Psoas muscle (tissue), 8 donors: ENCODE results near the gene OTOP1. TPM values are rescaled to one million over a fixed set of nuclear protein-coding genes. Genes with fewer than 3 reads are reported as not detected.

ENCODE experiments used
- ATAC-seq, 4 donors: fragments of 200-7000 bp; cut with Tn5 transposase; one replicate each; pipeline ENCODE4 v1.9.1; 2020; ENCODE audit warnings: moderate library complexity in 3 of 4, mild to moderate bottlenecking in 2 of 4
- DNase-seq, 2 donors: peaks; one replicate each; pipeline ENCODE4 v3.0.0-alpha.2; 2020
- H3K27ac ChIP-seq: fragments of 200-600 bp; one replicate; pipeline ENCODE4 v1.8.0; 2022
- H3K27me3 ChIP-seq, 3 donors: fragments of 200-600 bp in 1 of 3; one replicate each; pipeline versions ENCODE4 v1.6.1 to v1.8.0; 2013 to 2022; ENCODE audit warnings: low read length in 2 of 3, mild to moderate bottlenecking in 2 of 3, moderate library complexity in 1 of 3; ENCODE audit not compliant: insufficient read depth in 3 of 3
- H3K36me3 ChIP-seq, 2 donors: fragments of 200-600 bp in 1 of 2; one replicate each; pipeline versions ENCODE4 v1.6.1 to v1.8.0; 2013 to 2022; ENCODE audit warnings: low read depth in 1 of 2, mild to moderate bottlenecking in 1 of 2, moderate library complexity in 1 of 2; ENCODE audit not compliant: insufficient read depth in 1 of 2
- H3K4me1 ChIP-seq: fragments of 200-600 bp; one replicate; pipeline ENCODE4 v1.8.0; 2022
- H3K4me3 ChIP-seq: fragments of 200-600 bp; one replicate; pipeline ENCODE4 v1.8.0; 2022; ENCODE audit warnings: mild to moderate bottlenecking
- H3K9me3 ChIP-seq: fragments of 200-600 bp; one replicate; pipeline ENCODE4 v1.8.0; 2022
- WGBS, 3 donors: extraction: QIAGEN DNeasy Blood & Tissue Kit; methylation state at CpG; one replicate each; pipeline versions ENCODE4 v1.1.6 to v1.1.7; 2013; 5-methylcytosine and 5-hydroxymethylcytosine counted together
- intact Hi-C, 2 donors: fragments of 100-400 bp; cut with DNase I; formaldehyde crosslinking; loops; one replicate each; pipeline versions ENCODE4 v1.11.0 to v1.14.2; 2022
- polyA plus RNA-seq, 3 donors: library from polyadenylated mRNA; stranded (reverse); fragments of 200-250 nt; gene quantifications; one replicate each; pipeline ENCODE4 v1.2.3, GENCODE V29; 2013
- total RNA-seq, 4 donors: library from RNA; stranded (reverse); fragmentation: NEBNext Ultra II Directional in 2 of 4; extraction: Animal tissue kit (Norgen Biotek cat#: 25700) in 2 of 4; gene quantifications; one replicate each; pipeline versions ENCODE4 v1.2.1 to v1.2.4, GENCODE V29; 2021 to 2023
- TF ChIP-seq, protein P1 (sequence below): fragments of 200-600 bp; IDR thresholded peaks from one replicate; pipeline ENCODE4 v1.8.0; 2022; ENCODE audit warnings: antibody characterized with exemption
- donor health status: healthy with polysubstance abuse.
- donor health status: DM: no; HTN: no; CAD: no; lungs with moderate emphysema.
- donor health status: Bipolar disorder and iron deficiency.
- donor health status: healthy.
- donor health status: DM: yes; HTN: yes; CAD: no.
- donor health status: DM: no; HTN: no; CAD: no.
- donor health status: DM: no; HTN: no; CAD: no.
- donor health status: DM: yes; HTN: yes; CAD: no.

The OTOP1 gene
- total and polyA plus RNA-seq, 7 donors = not detected

DNA sequence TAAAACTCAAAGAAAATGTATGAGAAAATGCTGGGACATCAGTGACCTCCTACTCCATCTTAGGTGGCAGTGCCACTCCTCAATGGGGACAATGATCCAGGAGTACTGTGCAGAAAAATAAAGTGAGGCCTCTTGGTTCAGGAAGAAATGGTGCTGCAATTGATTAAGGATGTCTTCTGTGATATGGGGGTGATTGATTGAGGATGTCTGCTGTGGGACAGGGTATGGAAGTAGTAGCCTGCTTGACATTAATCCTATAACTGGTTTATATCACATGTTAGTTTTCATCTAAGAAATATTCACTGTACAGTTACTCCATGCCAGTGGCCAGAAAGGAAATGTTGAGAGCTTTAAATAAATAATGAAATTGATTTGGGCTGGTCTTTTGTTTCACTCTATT, 20.5 kb downstream of the OTOP1 start:
- no peak for ATAC-seq
- no peak overlapping the region for H3K27ac ChIP-seq
- peaks cover 0 to 6% (median 0%) of the 10 kb centered on the region in 3 donors for H3K27me3 ChIP-seq
- intact Hi-C loops = no loop called here
- DNase-seq = no peak
- TF ChIP-seq, protein P1, sequence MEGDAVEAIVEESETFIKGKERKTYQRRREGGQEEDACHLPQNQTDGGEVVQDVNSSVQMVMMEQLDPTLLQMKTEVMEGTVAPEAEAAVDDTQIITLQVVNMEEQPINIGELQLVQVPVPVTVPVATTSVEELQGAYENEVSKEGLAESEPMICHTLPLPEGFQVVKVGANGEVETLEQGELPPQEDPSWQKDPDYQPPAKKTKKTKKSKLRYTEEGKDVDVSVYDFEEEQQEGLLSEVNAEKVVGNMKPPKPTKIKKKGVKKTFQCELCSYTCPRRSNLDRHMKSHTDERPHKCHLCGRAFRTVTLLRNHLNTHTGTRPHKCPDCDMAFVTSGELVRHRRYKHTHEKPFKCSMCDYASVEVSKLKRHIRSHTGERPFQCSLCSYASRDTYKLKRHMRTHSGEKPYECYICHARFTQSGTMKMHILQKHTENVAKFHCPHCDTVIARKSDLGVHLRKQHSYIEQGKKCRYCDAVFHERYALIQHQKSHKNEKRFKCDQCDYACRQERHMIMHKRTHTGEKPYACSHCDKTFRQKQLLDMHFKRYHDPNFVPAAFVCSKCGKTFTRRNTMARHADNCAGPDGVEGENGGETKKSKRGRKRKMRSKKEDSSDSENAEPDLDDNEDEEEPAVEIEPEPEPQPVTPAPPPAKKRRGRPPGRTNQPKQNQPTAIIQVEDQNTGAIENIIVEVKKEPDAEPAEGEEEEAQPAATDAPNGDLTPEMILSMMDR = no peak
- H3K4me1 ChIP-seq = no peaks in the 10 kb centered on the region
- no peaks in the 10 kb centered on the region for H3K36me3 ChIP-seq
- no peaks in the 10 kb centered on the region for H3K9me3 ChIP-seq
- no peak overlapping the region for H3K4me3 ChIP-seq

DNA sequence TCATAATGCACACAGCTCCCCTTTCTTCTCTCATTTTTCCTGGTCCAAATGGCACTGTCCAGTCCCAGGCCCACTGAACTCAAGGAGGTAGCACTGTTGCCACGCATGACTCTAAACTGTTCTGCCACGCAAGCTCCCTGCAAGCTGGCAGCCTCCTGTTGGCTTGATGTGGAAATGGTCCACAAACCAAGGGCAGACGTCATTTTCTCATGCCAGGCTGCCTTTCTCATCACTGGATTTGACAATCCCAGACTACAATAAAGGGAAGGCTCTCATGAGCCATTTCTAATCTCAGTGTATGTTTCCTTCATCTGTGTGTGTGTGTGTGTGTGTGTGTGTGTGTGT, 22.4 kb downstream of the OTOP1 start:
- no peaks in the 10 kb centered on the region for H3K36me3 ChIP-seq
- peaks cover 0 to 6% (median 0%) of the 10 kb centered on the region in 3 donors for H3K27me3 ChIP-seq
- H3K9me3 ChIP-seq = no peaks in the 10 kb centered on the region
- ATAC-seq = no peak
- H3K4me3 ChIP-seq = no peak overlapping the region
- TF ChIP-seq, protein P1 = no peak
- 56 to 75% (median 62%) methylated on average over 3 of the region's 3 CpGs for WGBS, 3 donors
- no peak for DNase-seq
- intact Hi-C loops = no loop called here
- H3K27ac ChIP-seq = no peak overlapping the region
- no peaks in the 10 kb centered on the region for H3K4me1 ChIP-seq

DNA sequence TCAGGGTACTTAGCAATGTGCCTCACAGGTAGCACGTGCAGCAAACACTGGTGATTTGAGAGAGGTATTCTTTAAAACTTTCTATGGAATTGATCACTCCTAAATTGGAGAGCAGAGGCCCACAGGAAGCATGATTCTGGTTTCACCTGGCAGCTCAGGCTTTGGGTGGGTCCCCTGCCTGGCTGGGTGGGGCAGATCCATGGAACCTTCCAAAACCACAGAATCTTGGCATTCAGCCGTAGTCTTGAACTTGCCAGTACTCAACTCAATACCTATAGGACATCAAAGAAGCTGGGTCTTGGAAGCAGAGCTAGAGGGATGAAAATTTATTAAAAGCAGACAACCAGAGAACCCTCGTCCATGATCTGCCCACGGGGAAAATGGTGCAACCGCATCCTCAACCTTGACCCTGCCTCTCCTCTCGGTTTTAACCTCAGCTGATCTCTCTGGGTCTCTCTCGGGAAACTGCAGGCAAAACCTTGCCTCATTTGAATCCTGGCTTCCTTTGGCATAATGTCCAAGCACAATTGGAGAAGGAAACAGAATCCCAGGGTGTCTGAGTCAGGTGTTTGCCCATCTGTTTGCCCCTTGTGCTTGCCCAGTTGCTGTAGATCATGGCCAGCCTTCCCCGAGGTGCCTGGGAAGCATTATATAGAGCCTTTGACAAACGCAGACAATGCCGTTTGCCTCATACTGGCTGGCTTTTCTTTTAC, 22.9 kb downstream of the OTOP1 start:
- Histone ChIP-seq H3K9me3 (no peaks in the 10 kb centered on the region), H3K4me3 (no peak overlapping the region), H3K4me1 (no peaks in the 10 kb centered on the region), H3K36me3 (no peaks in the 10 kb centered on the region), H3K27ac (no peak overlapping the region), H3K27me3 (peaks cover 0 to 6% (median 0%) of the 10 kb centered on the region in 3 donors)
- no peak for DNase-seq
- WGBS, 3 donors = 70 to 75% (median 73%) methylated on average over 10 of the region's 10 CpGs
- intact Hi-C loops = no loop called here
- TF ChIP-seq, protein P1 = no peak
- ATAC-seq = no peak

DNA sequence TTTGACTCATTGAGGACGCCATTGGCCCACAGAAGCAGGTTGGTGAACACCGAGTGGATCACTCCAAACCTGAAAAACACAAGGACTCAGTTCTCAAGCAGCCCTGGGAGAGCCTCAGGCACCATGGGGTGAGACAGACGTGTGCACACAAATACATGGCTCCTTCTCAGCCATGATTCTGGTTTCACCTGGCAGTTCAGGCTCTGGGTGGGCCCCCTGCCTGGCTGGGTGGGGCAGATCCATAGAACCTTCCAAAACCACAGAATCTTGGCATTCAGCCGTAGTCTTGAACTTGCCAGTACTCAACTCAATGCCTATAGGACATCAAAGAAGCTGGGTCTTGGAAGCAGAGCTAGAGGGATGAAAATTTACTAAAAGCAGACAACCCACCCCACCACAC, 24.2 kb downstream of the OTOP1 start:
- Histone ChIP-seq H3K9me3 (no peaks in the 10 kb centered on the region), H3K27ac (no peak overlapping the region), H3K27me3 (peaks cover 0 to 6% (median 0%) of the 10 kb centered on the region in 3 donors), H3K36me3 (no peaks in the 10 kb centered on the region), H3K4me3 (no peak overlapping the region), H3K4me1 (no peaks in the 10 kb centered on the region)
- no peak for ATAC-seq
- TF ChIP-seq, protein P1 = no peak
- WGBS, 3 donors = 72 to 74% (median 72%) methylated on average over 4 of the region's 4 CpGs
- DNase-seq = no peak
- intact Hi-C loops = no loop called here

DNA sequence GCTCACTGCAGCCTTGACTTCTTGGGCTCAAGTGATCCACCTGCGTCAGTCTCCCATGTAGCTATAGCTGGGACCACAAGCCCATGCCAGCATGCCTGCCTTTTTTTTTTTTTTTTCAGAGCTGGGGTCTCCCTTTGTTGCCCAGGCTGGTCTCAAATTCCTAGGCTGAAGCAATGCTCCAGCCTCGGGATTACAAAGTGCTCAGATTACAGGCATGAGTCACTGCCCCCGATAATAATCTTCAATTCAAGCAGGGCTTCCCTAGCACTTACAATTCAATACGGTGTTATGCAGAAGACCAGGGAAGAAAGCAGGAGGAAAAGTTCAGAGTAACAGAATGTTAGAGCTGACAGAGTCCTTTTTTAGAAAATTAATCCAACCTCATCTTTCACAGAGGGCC, 26.1 kb downstream of the OTOP1 start:
- H3K4me1 ChIP-seq = no peaks in the 10 kb centered on the region
- no peak overlapping the region for H3K27ac ChIP-seq
- DNase-seq = no peak
- peaks cover 0 to 2% (median 2%) of the 10 kb centered on the region in 3 donors for H3K27me3 ChIP-seq
- TF ChIP-seq, protein P1 = no peak
- no peak overlapping the region for H3K4me3 ChIP-seq
- H3K9me3 ChIP-seq = no peaks in the 10 kb centered on the region
- no peaks in the 10 kb centered on the region for H3K36me3 ChIP-seq
- no peak for ATAC-seq
- intact Hi-C loops = no loop called here
- WGBS, 3 donors = 16 to 28% (median 20%) methylated on average over 3 to 4 of the region's 4 CpGs
